Raji (cell line): Measurements from ENCODE around the gene RNFT2.

ENCODE experiments used
- POLR2A ChIP-seq: IDR thresholded peaks from 2 replicates; pipeline ENCODE4 v1.6.1; 2011; ENCODE audit warnings: low read depth, low read length, control low read depth; ENCODE audit not compliant: insufficient read depth

The RNFT2 gene

DNA sequence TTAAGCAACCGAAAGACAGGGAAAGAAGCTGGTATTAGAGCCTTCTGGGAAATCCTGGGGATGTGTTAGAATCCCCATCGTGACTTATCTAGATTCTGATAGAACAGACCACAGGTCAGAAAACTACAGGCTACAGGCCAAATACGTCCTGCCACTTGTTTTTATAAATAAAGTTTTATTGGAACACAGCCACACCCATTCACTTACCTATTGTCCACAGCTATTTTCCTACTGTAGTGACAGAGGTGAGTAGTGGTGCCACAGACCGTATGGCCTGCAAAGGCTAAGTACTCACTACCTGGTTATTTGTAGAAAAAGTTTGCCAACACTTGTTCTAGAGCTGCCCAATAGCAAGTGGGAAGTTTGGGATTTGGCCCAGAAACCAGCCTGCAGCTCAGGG is 89.3 kb downstream of the RNFT2 start:
- TF ChIP-seq POLR2A = no peak

DNA sequence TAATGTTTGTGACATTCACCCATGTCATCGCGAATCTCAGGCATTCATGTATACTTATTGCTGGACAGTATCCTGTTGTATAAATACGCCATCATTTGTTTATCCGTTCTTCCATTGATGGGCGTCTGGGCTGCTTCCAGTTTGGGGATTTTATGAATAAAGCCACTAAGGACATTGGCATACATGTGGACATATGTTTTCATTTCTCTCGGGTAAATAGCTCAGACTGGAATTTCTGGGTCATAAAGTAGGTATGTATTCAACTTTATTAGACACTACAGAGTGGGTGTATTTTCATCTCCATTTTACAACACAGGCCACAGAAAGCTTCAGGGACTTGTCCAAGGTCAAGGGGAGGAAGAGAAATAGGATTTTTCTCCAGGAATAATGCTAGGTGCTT is 94.2 kb downstream of the RNFT2 start:
- TF ChIP-seq POLR2A = no peak

DNA sequence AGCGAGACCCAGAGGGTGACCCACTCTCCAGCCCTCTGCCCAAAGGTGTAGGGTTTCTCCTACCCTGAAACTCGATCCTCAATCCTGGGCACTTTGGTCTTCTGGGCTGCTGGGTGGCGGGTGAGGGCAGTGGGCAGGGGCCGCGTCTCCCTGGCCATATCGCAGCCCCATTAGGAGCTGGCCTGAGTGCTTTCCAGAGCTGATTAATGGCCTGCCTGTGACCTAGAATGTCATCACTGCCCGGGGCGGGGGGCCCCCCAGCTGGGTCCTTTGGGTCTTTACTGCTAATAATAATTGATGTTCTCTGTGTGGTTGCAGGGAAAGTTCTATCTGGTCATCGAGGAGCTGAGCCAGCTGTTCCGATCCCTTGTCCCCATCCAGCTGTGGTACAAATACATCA is 95.4 kb downstream of the RNFT2 start:
- TF ChIP-seq POLR2A = no peak

DNA sequence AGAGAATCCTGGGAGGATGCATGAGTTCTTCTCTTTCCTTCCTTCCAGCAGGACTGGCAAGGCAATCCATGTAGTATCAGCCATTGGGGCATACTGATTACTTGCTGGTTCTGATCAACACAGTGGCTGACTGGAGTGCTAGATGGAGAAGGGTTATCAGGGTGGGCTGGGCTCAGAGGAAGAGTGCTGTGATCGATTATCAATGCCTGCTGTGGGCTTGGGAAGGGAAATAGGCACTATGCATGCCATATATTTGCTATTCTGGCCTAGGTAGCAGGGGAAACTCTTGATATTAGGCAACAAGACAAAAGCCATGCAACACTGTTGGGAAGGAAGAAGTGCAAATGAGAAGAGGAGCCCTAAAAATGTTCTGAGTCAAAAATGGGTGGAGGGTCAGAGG is 97.4 kb downstream of the RNFT2 start:
- no peak for TF ChIP-seq POLR2A

DNA sequence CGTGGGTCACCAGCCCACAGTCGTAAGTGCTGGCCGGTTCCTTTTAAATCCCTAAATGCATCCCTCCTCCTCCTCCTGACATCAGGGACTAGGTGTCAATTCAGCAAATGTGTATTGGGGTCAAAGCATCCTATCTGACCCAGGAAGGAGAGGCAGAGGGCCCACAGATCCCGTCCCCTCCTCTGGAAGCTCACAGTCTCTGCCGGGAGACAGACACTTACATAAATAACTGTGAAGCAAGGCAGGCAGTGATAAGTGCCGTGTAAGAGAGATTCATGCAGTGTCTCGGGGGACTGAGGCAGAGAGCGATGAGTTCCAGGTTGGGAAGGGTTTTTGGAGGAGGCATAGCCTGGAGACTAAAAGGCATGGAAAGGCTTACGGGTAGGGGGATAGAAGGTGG is 99.0 kb downstream of the RNFT2 start:
- no peak for TF ChIP-seq POLR2A

DNA sequence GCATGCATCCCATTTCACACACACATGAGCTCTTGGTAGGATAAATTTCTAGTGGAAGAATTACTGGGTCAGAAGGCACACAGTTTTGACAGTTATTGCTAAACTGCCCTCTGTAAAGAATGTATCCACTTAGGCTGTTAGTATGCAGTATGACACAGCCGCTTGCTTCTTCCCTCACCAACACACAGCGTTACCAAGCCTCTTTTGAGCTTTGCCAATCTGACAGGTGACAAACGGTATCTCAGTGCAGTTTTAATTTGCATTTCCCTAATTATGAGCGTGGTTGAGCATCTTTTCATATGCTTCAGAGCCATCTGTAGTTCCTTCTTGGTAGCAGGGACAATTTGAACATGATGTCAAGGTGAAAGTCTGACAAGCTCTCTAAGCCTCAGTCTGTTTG is 100.2 kb downstream of the RNFT2 start:
- peak; percentile 53 for TF ChIP-seq POLR2A

DNA sequence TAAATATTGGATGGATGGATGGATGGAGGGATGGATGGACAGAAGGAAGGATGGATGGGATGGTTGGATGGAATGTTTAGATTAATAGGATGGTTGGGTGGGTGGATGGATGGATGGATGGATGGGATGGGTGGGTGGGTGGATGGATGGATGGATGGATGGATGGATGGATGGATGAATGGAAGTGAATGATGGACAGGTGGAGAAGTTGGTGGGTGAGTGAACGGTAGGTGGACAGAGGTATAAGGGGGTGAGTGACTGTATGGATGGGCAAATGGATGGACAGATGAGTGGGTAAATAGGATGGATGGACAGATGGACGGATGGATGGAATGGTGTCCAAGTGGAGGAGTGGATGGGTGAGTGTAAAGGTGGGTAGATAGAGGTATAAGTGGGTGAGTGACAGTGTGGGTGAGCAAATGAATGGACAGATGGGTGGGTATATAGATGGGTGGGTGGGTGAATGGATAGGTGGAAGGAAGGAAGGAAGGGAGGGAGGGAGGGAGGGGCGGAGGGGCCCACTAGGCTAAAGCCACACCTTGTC is 101.2 kb downstream of the RNFT2 start:
- no peak for TF ChIP-seq POLR2A

DNA sequence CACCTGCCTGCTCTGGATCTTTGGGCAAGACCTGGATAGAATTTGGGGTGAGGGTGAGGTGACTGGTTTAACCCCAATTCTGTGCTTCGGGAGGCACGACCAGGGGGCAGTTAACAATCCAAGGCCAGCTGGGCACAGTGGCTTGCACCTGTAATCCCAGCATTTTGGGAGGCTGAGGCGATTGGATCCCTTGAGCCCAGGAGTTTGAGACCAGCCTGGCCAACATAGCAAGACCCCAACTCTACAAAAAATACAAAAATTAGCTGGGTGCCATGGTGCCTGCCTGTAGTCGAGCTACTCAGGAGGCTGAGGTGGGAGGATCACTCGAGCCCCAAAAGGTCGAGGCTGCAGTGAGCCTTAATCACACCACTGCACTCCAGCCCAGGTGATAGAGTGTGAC is 105.0 kb downstream of the RNFT2 start:
- TF ChIP-seq POLR2A = no peak

DNA sequence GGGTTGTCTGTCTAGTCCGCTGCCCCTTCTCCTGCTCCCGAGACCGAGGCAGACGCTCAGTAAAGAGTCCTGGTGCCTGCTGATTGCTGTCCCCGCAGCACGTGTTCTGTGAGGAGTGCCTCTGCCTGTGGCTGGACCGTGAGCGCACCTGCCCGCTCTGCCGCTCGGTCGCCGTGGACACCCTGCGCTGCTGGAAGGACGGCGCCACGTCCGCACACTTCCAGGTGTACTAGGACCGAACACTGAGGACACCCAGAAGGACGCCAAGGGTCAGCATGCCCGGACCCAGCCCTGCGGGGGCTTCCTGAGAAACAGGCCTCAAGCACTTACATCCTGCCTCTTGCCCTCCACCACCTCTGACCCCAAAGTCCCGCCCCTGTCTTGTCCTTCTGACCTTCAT is 111.1 kb downstream of the RNFT2 start:
- TF ChIP-seq POLR2A = no peak

DNA sequence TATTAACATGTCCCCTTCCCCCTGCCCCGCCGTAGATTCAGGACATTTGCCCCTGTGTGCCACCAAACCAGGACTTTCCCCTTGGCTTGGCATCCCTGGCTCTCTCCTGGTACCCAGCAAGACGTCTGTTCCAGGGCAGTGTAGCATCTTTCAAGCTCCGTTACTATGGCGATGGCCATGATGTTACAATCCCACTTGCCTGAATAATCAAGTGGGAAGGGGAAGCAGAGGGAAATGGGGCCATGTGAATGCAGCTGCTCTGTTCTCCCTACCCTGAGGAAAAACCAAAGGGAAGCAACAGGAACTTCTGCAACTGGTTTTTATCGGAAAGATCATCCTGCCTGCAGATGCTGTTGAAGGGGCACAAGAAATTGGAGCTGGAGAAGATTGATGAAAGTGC is 114.2 kb downstream of the RNFT2 start:
- no peak for TF ChIP-seq POLR2A

DNA sequence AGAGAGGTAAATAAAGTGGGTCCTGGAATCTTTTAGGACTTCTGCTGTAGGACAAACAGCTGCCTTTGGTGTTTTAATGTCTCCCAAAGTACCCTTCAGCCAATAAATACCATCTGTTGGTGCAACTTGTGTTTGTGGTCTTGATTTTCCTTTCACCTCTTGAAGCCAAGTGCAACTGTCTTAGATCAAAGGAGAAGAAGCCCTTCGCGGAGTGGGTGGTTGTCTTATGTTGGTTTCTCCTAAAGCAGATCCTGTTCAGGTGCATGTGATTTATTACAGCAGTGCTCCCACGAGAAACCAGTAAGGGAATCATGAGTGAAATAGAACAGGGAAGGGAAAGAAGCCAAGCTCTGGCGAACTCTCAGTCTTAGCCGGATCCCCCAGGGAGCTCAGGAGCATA is 115.4 kb downstream of the RNFT2 start:
- TF ChIP-seq POLR2A = no peak

DNA sequence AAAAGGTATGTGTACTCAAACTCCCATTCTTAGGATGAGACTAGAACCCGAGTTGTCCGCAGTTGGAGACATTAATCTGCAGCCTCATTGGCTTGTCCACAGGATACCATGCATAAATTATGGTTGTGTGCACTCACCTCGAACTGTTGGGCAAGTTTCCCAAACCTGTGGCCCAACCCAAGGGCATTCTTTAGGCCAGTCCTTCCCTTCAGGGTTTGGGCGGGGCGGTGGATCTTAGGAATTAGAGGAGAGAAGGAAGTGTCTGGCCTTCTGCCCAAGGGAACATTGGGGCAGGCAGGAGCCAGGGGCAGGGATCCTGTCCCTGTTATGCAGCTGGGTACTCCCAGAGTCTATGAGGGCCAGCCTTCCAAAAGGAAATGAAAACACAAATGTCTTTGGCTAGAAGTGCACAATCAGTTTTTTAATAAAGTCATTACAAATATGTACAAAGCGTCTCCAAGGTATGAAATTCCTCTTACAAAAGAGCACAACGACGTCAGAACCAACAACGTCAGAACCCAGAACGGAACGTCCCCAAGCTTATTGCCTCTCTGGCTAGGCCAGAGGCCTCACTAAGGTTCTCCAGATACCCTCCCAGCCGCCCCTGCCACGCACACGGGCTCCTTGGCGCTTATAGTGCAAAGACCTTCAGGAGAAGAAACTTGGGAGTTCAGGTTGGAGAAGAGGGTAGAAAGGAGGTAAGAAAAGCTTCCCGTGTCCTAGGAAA is 117.8 kb downstream of the RNFT2 start:
- TF ChIP-seq POLR2A = no peak

DNA sequence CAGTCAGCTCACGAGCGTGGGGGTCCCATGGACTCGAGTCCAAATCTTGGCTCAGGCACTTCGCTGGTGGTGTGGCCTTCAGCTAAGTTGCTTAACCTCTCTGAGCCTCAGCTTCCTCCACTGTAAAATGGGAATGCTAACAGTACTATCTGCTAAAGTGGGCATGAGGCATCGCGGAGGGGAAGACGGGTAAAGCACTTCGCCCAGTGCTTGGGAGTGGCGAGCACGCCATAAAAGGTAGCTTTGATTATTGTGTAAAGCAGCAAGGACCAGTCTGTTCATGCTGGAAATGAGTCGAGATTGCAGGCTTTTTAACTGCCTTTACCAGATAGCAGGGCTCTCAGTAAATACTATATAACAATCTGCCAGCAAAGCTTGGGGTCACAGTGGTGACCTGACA is 118.6 kb downstream of the RNFT2 start:
- TF ChIP-seq POLR2A = no peak

DNA sequence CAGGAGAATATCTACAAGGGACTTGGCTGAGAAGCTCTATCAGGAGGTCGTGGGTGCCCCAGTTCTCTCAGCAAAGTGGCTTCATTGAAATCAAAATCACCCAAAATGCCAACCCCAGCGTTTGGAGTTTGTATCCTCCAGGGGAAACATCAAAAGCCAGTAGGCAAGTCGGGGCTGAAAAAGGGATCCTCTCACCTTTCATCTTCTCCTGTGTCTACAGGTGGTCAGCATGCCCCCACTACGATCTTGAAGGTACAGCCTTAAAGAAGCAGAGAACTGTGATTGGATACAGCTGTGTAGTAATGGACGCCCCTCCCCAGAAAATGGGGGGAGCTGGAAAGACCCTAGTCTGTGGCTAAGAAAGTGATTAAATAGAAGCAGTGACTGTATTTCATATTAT is 121.0 kb downstream of the RNFT2 start:
- TF ChIP-seq POLR2A = no peak

DNA sequence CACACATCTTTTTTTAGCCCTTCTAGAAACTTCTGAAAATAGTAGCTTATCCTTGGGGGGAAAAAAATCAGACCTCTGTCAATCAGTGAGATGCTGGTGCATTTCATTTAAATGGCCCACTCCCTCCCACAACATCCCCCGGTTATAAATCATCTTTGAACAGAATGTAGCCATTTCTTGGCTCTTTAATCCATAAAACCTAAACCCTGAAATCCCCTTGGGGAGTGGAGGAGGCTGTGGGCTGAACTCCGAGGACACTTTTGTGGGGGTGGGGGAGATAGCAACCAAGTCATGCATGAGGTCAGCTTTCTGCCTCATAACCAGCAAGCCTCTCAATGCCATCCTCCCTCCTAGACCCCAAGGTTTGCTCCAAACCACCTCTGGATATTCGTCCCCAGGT is 122.1 kb downstream of the RNFT2 start:
- TF ChIP-seq POLR2A = no peak

DNA sequence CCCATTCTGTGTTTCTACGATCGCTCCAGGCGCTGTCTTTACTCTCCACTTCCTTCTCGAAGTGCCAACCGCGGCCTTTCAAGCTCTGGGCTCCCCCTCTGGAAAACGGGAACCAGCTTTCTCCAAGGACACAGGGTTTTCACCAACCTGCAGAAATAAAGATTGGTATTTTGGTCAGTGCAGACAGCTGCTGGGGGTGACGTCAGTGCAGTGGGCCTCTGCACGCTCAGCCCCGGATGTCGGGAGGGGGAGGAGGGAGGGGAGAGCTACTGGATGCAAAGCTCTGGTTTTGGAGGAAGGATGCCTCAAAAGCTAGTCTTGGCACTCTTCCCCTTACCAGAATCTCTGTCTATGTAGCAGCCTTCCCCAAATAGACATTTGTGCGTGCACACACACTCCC is 123.2 kb downstream of the RNFT2 start:
- TF ChIP-seq POLR2A = peak; percentile 39; the same call in 1 of the 2 replicates

DNA sequence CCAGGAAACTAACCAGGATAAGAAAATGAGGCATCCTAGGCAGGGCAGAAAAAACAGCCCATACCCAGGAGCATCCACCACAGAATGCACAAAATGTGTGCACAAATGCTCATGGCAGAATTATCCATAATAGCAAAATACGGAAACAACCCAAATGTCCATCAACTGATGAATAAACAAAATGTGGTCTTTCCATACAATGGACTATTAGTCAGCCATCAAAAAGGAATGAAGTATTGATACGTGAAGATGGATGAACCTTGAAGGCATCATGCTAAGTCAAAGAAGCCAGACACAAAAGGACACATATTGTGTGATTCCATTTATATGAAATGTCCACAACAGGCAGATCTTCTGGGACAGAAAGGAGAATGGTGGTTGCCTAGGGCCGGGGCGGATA is 124.1 kb downstream of the RNFT2 start:
- no peak for TF ChIP-seq POLR2A

DNA sequence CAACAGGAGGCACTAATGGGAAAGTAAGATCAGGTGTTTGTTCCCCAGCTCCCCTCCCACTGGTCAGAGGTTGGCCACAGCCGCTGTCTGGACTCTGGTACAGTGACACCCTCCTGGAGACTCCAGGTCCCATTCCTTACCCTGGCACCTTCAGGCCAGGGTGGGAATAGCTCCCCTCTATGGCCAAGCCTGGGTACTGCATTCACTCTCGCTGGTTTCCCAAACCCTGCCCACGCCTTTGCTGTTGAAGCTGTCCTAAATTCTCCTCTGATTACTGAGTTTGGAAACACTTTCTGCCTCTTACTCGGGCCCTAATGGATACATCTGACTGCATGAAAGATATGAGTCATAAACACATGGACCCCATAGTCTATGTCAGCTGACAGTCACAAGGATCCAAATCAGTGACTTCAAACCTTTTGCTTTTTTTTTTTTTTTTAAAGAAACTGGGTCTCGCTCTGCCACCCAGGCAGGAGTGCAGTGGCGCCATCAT is 125.2 kb downstream of the RNFT2 start:
- TF ChIP-seq POLR2A = no peak
